ENCODE data around the gene CAP2.
A peak's percentile ranks its signal among the peaks of the same experiment; 100 is the strongest.
"Not testable (repeated sequence)": the region's sequence is repeated elsewhere in the genome, so short reads cannot be mapped to it uniquely, and the experiment has no call there.

CAP2 gene

DNA sequence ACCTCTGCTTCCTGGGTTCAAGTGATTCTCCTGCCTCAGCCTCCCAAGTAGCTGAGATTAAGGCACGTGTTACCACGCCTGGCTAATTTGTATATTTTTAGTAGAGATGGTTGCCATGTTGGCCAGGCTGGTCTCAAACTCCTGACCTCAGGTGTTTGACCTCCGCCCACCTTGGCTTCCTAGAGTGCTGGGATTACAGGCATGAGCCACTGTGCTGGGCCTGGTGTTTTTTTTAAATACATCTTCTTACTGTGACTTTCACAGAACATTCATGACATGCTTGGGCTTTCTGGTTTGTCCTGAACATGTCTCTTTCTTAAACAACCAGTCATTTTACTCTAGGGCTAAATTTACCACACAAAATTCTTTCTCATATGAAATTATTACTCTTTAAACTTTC lies 172.0 kb downstream of the CAP2 start:
- no peak for DNase-seq (ENCODE audit: extremely low read depth in 1 of 2, low read depth in 1 of 2)

GRCh38 chr6:17574866-17575560 lies 181.6 kb downstream of the CAP2 start:
- no peak for DNase-seq (ENCODE audit: extremely low read depth in 1 of 2, low read depth in 1 of 2)

DNA sequence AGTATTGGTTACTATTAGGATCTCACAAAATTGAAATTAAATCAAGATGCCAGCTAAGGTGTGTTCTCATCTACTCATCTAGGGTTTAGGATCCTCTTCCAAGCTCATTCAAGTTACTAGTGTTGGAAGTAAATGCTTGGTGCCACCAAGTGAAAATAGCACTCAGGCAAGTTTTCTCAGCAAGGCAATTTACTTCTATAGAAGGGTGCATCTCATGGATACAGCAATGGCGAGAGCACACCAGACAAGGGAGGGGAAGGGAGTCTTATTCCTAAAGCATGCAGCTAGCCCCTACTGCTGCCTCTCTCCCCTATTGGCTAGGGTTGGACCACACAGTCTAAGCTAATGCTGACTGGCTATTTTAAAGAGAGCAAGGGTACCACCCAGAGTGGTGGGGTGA lies 183.7 kb downstream of the CAP2 start:
- DNase-seq (ENCODE audit: extremely low read depth in 1 of 2, low read depth in 1 of 2) = no peak

DNA sequence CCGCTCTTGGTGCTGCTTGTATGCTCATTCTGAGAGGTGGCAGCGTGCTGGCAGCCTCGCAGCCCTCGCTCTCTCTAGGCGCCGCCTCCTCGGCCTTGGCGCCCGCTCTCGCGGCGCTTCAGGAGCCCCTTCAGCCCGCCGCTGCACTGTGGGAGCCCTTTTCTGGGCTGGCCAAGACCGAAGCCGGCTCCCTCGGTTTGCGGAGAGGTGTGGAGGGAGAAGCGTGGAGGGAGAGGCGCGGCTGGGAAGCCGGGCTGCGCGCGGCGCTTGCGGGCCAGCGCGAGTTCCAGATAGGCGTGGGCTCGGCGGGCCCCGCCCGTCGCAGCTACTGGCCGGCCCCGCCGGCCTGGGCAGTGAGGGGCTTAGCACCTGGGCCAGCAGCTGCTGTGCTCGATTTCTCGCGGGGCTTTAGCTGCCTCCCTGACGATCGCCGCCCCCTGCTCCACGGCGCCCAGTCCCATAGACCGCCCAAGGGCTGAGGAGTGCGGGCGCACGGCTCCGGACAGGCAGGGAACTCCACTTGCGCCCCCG lies 187.2 kb downstream of the CAP2 start:
- peak in 1 of 2 donors; percentile 16 for DNase-seq (ENCODE audit: extremely low read depth in 1 of 2, low read depth in 1 of 2)

DNA sequence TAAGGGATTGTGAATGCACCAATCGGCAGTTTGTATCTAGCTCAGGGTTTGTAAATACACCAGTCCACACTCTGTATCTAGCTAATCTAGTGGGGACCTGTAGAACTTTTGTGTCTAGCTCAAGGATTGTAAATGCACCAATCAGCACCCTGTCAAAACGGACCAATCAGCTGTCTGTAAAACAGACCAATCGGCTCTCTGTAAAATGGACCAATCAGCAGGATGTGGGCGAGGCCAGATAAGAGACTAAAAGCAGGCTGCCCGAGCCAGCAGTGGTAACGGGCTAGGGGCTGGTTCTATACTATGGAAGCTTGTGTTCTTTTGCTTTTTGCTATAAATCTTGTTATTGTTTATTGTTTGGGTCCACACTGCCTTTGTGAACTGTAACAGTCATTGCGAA lies 187.9 kb downstream of the CAP2 start:
- DNase-seq (ENCODE audit: extremely low read depth in 1 of 2, low read depth in 1 of 2) = not testable (repeated sequence)

GRCh38 chr6:17583811-17584210 lies 190.4 kb downstream of the CAP2 start:
- DNase-seq (ENCODE audit: extremely low read depth in 1 of 2, low read depth in 1 of 2) = no peak

GRCh38 chr6:17584241-17584803 lies 190.9 kb downstream of the CAP2 start:
- DNase-seq (ENCODE audit: extremely low read depth in 1 of 2, low read depth in 1 of 2) = no peak

- DNase-seq (ENCODE audit: extremely low read depth in 1 of 2, low read depth in 1 of 2) = no peak
These were observed 192.5 kb downstream of the CAP2 start for GRCh38 chr6:17585766-17586490.

- DNase-seq (ENCODE audit: extremely low read depth in 1 of 2, low read depth in 1 of 2) = not testable (repeated sequence)
These were observed 193.2 kb downstream of the CAP2 start for GRCh38 chr6:17586623-17587022.

DNA sequence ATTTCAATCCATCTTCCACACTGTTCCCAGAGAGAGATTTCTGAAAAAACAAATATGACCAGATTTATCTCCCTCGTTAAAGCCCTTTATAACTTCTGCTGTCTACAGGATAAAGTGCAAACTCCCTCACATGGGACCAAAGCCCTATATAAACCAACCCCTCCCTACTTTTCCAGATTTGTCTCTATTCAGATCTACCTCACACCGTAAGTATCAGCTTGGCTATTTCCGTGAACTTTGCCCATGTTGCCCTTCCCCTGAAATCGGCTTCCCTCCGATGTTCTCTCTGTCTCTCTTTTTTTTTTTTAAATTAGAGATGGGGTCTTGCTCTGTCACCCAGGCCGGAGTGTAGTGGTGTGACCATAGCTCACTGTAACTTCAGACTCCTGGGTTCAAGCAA lies 194.6 kb downstream of the CAP2 start:
- DNase-seq (ENCODE audit: extremely low read depth in 1 of 2, low read depth in 1 of 2) = no peak

DNA sequence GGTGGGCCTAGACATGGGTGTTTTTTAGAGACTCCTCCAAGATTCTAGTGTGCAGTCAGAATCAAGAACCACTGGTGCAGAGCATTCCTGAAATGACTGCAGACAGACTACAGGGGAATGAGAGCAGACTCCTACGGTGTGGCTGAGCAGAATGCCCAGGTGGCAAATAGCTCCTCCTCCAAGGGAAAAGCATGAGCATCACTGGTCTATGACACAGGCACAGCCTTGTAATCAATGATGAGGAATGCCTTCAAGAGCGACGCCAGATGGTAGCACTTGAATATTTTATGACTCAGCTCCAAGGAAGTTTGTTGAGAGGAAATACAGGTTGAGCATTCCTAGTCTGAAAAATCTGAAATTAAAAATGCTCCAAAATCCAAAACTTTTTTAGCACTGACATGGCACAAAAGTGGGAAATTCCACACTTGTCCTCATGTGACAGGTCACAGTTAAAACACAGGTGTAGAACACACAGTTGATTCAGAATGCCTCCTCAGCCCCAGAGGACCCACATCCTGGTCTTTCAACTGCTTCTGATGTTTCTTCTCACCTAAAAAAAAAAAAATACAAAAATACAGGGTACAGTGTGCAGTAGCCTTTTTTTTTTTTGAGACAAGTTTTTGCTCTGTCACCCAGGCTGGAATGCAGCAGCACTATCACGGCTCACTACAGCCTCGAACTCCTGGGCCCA lies 196.2 kb downstream of the CAP2 start:
- no peak for DNase-seq (ENCODE audit: extremely low read depth in 1 of 2, low read depth in 1 of 2)

GRCh38 chr6:17591287-17591686 lies 197.9 kb downstream of the CAP2 start:
- no peak for DNase-seq (ENCODE audit: extremely low read depth in 1 of 2, low read depth in 1 of 2)

GRCh38 chr6:17593246-17593645 lies 199.9 kb downstream of the CAP2 start:
- DNase-seq (ENCODE audit: extremely low read depth in 1 of 2, low read depth in 1 of 2) = no peak

- DNase-seq (ENCODE audit: extremely low read depth in 1 of 2, low read depth in 1 of 2) = no peak
These were observed 202.7 kb downstream of the CAP2 start for GRCh38 chr6:17596085-17596484.

- peak; percentile 91 to 97 for DNase-seq (ENCODE audit: extremely low read depth in 1 of 2, low read depth in 1 of 2)
These were observed 206.6 kb downstream of the CAP2 start, which contains the start of gene FAM8A1 for GRCh38 chr6:17599877-17600526. FAM8A1 (plus strand) TSS chr6:17600302; CDS start chr6:17600410, 108 bp downstream.

DNA sequence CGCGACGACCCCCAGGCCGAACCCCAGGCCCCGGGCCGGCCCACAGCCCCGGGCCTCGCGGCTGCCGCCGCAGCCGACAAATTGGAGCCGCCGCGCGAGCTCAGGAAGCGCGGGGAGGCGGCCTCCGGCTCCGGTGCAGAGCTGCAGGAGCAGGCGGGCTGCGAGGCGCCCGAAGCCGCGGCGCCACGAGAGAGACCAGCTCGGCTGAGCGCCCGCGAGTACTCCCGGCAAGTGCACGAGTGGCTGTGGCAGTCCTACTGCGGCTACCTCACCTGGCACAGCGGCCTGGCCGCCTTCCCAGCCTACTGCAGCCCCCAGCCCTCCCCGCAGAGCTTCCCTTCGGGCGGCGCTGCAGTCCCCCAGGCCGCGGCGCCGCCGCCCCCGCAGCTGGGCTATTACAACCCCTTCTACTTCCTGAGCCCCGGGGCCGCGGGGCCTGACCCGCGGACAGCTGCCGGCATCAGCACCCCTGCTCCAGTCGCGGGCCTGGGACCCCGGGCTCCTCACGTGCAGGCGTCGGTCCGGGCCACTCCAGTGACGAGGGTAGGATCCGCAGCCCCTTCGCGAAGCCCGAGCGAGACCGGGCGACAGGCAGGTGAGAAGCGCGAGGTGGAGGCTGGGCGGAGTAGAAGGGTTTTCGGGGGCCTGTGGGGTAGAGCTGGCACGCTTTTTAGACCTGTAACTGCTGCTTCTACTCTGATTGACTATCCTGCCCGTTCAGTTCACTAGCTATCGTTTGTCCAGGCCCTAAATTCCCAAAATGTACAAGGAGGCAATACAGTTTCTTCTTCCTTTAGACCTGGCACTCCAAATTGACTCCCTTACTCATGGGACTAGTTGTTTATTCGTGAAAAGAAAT lies 207.4 kb downstream of the CAP2 start:
- DNase-seq (ENCODE audit: extremely low read depth in 1 of 2, low read depth in 1 of 2) = peak in 1 of 2 donors; percentile 25

GRCh38 chr6:17601386-17601703 lies 207.9 kb downstream of the CAP2 start:
- no peak for DNase-seq (ENCODE audit: extremely low read depth in 1 of 2, low read depth in 1 of 2)

GRCh38 chr6:17602888-17603287 lies 209.5 kb downstream of the CAP2 start:
- DNase-seq (ENCODE audit: extremely low read depth in 1 of 2, low read depth in 1 of 2) = no peak

DNA sequence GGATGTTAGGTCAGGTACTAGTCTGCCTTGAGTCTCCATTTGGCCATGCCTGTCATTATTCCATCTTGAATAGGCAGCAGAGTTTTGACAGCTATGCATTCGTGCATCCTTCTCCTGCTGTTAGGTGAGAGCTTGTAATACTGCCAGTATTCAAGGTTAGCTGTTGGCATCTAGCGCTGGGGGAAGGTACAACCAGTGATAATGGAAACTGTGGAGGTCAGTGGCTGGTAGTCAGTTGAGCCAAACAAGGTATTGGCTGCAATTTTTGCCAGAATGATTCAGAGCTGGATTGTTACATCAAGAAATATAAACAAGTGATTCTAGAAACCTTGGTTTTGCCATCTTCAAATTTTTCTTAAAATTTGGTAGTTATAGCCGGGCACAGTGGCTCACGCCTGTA lies 213.2 kb downstream of the CAP2 start:
- DNase-seq (ENCODE audit: extremely low read depth in 1 of 2, low read depth in 1 of 2) = no peak

Measured in activated CD8-positive, alpha-beta memory T cell treated with anti-CD3 and anti-CD28 coated beads for 1 hour (primary cell).